ENCODE results near the gene CSNK1G3.

Gene CSNK1G3

GRCh38 chr5:123651234-123651633 is 139.3 kb downstream of the CSNK1G3 start:
- no peak for DNase-seq

GRCh38 chr5:123659011-123659410 is 147.0 kb downstream of the CSNK1G3 start:
- no peak for DNase-seq

- DNase-seq, result no peak
Measured at GRCh38 chr5:123659495-123659894, 147.5 kb downstream of the CSNK1G3 start.

- DNase-seq, result no peak
Measured at GRCh38 chr5:123664961-123665360, 153.0 kb downstream of the CSNK1G3 start.

- DNase-seq, result no peak
Measured at GRCh38 chr5:123665822-123666371, 153.9 kb downstream of the CSNK1G3 start.
